Activated CD8-positive, alpha-beta memory T cell treated with anti-CD3 and anti-CD28 coated beads, Interleukin-2, amount 50 U/mL, for 4 hours (primary cell): ENCODE results near the gene RBPJ.
"Not testable (repeated sequence)": the region's sequence is repeated elsewhere in the genome, so short reads cannot be mapped to it uniquely, and the experiment has no call there.

Experiments used
- DNase-seq: peaks from one replicate; pipeline ENCODE4 v3.0.0-alpha.2; 2020

RBPJ gene

GRCh38 chr4:26343038-26343398 lies 22.2 kb downstream of the RBPJ start:
- no peak for DNase-seq

GRCh38 chr4:26344901-26345564 lies 24.2 kb downstream of the RBPJ start:
- no peak for DNase-seq

GRCh38 chr4:26345565-26345938 lies 24.7 kb downstream of the RBPJ start:
- DNase-seq, result no peak

- DNase-seq, result no peak
Observed at GRCh38 chr4:26346203-26346620, 25.4 kb downstream of the RBPJ start.

GRCh38 chr4:26349496-26349895 lies 28.7 kb downstream of the RBPJ start:
- DNase-seq, result no peak

- no peak for DNase-seq
Observed at GRCh38 chr4:26351685-26352084, 30.9 kb downstream of the RBPJ start.

GRCh38 chr4:26354491-26354890 lies 33.7 kb downstream of the RBPJ start:
- DNase-seq, result no peak

GRCh38 chr4:26355392-26356052 lies 34.7 kb downstream of the RBPJ start:
- no peak for DNase-seq

- DNase-seq, result no peak
Observed at GRCh38 chr4:26356081-26356501, 35.3 kb downstream of the RBPJ start.

GRCh38 chr4:26359521-26359920 lies 38.7 kb downstream of the RBPJ start:
- DNase-seq, result not testable (repeated sequence)

- no peak for DNase-seq
Observed at GRCh38 chr4:26360273-26360672, 39.5 kb downstream of the RBPJ start.

GRCh38 chr4:26360864-26361263 lies 40.0 kb downstream of the RBPJ start:
- no peak for DNase-seq

GRCh38 chr4:26361297-26361696 lies 40.5 kb downstream of the RBPJ start:
- DNase-seq, result no peak

- DNase-seq, result no peak
Observed at GRCh38 chr4:26362745-26363439, 42.1 kb downstream of the RBPJ start.

GRCh38 chr4:26365537-26366150 lies 44.8 kb downstream of the RBPJ start:
- no peak for DNase-seq

- DNase-seq, result no peak
Observed at GRCh38 chr4:26367811-26368210, 47.0 kb downstream of the RBPJ start.

GRCh38 chr4:26368685-26369084 lies 47.9 kb downstream of the RBPJ start:
- no peak for DNase-seq

- DNase-seq, result no peak
Observed at GRCh38 chr4:26369132-26369531, 48.3 kb downstream of the RBPJ start.

- no peak for DNase-seq
Observed at GRCh38 chr4:26369581-26369980, 48.8 kb downstream of the RBPJ start.

- no peak for DNase-seq
Observed at GRCh38 chr4:26372076-26372475, 51.3 kb downstream of the RBPJ start.

GRCh38 chr4:26372525-26373172 lies 51.8 kb downstream of the RBPJ start:
- DNase-seq, result peak; percentile 22

- no peak for DNase-seq
Observed at GRCh38 chr4:26375551-26375950, 54.7 kb downstream of the RBPJ start.
